Liver (tissue), 3 donors: ENCODE measurements around the gene ANKRD18B.
"Not testable (repeated sequence)": the region's sequence is repeated elsewhere in the genome, so short reads cannot be mapped to it uniquely, and the experiment has no call there.

Experiments used
- EGR1 ChIP-seq, 2 donors: IDR thresholded peaks; 2 replicates each; pipeline ENCODE4 v1.6.1; 2016 to 2018; ENCODE audit warnings: antibody characterized with exemption in 2 of 2, low read depth in 2 of 2
- HNF4A ChIP-seq, 2 donors: conservative IDR thresholded peaks; 2 replicates each; pipeline ENCODE4 v1.6.1; 2016; ENCODE audit warnings: antibody characterized with exemption in 2 of 2, mild to moderate bottlenecking in 2 of 2
- JUND ChIP-seq, 2 donors: IDR thresholded peaks; 2 replicates each; pipeline ENCODE4 v1.6.1; 2016; ENCODE audit warnings: antibody characterized with exemption in 2 of 2
- RAD21 ChIP-seq, 2 donors: IDR thresholded peaks; 2 replicates each; pipeline ENCODE4 v1.6.1; 2016; ENCODE audit warnings: antibody characterized with exemption in 2 of 2, mild to moderate bottlenecking in 2 of 2
- SP1 ChIP-seq: IDR thresholded peaks from 2 replicates; pipeline ENCODE4 v1.6.1; 2018; ENCODE audit warnings: antibody characterized with exemption, mild to moderate bottlenecking
- YY1 ChIP-seq: IDR thresholded peaks from 2 replicates; pipeline ENCODE4 v1.6.1; 2016; ENCODE audit warnings: antibody characterized with exemption, mild to moderate bottlenecking
- TF ChIP-seq, protein P1 (sequence below): fragments of 150-350 bp; IDR thresholded peaks from 2 replicates; pipeline ENCODE4 v1.5.1; 2017; ENCODE audit warnings: improper control_type of control experiment, low read depth, low read length; ENCODE audit not compliant: missing input control
- TF ChIP-seq, protein P2 (sequence below): IDR thresholded peaks from 2 replicates; pipeline ENCODE4 v1.6.1; 2016; ENCODE audit warnings: antibody characterized with exemption
- TF ChIP-seq, protein P3 (sequence below): IDR thresholded peaks from 2 replicates; pipeline ENCODE4 v1.6.1; 2016; ENCODE audit warnings: antibody characterized with exemption, mild to moderate bottlenecking
- donor health status: healthy.
- donor health status: healthy.

DNA sequence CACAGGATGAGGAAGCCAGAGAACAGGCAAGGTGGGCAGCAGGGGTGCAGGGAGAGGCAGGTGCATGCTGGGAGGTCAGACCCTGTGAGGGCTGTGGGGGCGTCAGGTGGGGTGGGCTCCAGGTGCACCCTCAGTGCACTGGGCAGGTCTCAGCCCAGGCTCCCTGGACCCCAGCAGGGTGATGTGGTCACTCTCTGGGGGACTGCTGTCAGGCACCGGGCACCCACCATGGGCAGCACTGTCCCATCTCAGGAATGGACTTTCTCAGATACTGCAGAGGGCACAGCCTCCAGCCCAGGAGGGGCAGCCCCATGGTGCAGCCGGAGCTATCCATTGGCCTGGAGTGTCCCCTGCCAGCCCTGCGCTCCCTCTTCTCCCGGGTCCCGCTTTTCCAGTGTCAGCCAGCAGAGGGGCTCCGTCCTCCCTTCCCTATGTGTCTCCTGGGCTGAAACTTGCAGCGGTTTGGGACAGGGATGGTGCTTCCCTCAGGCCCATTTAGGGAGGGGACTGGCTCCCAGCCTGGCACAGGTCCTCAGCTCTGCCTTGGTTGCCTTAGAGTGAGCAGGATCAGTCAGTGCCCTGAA, 74.8 kb downstream of the ANKRD18B start:
- TF ChIP-seq JUND (IDR thresholded peaks at IDR 0.05); RAD21 (IDR thresholded peaks at IDR 0.05); YY1; SP1; HNF4A (conservative IDR thresholded peaks at IDR 0.05); EGR1 (IDR thresholded peaks at IDR 0.05; ENCODE audit: low read depth in 2 of 2): not testable (repeated sequence)
- TF ChIP-seq, protein P1, sequence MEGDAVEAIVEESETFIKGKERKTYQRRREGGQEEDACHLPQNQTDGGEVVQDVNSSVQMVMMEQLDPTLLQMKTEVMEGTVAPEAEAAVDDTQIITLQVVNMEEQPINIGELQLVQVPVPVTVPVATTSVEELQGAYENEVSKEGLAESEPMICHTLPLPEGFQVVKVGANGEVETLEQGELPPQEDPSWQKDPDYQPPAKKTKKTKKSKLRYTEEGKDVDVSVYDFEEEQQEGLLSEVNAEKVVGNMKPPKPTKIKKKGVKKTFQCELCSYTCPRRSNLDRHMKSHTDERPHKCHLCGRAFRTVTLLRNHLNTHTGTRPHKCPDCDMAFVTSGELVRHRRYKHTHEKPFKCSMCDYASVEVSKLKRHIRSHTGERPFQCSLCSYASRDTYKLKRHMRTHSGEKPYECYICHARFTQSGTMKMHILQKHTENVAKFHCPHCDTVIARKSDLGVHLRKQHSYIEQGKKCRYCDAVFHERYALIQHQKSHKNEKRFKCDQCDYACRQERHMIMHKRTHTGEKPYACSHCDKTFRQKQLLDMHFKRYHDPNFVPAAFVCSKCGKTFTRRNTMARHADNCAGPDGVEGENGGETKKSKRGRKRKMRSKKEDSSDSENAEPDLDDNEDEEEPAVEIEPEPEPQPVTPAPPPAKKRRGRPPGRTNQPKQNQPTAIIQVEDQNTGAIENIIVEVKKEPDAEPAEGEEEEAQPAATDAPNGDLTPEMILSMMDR: not testable (repeated sequence)
- TF ChIP-seq, protein P2, sequence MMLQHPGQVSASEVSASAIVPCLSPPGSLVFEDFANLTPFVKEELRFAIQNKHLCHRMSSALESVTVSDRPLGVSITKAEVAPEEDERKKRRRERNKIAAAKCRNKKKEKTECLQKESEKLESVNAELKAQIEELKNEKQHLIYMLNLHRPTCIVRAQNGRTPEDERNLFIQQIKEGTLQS: not testable (repeated sequence)
- TF ChIP-seq, protein P3, sequence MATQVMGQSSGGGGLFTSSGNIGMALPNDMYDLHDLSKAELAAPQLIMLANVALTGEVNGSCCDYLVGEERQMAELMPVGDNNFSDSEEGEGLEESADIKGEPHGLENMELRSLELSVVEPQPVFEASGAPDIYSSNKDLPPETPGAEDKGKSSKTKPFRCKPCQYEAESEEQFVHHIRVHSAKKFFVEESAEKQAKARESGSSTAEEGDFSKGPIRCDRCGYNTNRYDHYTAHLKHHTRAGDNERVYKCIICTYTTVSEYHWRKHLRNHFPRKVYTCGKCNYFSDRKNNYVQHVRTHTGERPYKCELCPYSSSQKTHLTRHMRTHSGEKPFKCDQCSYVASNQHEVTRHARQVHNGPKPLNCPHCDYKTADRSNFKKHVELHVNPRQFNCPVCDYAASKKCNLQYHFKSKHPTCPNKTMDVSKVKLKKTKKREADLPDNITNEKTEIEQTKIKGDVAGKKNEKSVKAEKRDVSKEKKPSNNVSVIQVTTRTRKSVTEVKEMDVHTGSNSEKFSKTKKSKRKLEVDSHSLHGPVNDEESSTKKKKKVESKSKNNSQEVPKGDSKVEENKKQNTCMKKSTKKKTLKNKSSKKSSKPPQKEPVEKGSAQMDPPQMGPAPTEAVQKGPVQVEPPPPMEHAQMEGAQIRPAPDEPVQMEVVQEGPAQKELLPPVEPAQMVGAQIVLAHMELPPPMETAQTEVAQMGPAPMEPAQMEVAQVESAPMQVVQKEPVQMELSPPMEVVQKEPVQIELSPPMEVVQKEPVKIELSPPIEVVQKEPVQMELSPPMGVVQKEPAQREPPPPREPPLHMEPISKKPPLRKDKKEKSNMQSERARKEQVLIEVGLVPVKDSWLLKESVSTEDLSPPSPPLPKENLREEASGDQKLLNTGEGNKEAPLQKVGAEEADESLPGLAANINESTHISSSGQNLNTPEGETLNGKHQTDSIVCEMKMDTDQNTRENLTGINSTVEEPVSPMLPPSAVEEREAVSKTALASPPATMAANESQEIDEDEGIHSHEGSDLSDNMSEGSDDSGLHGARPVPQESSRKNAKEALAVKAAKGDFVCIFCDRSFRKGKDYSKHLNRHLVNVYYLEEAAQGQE: not testable (repeated sequence)
